Panc1 (cell line): ENCODE data around the gene U2SURP.

ENCODE experiments used
- POLR2AphosphoS5 ChIP-seq: IDR thresholded peaks from 2 replicates; pipeline ENCODE4 v1.6.1; 2012; ENCODE audit warnings: mild to moderate bottlenecking, low read depth, low read length, moderate library complexity
- TF ChIP-seq, protein P1 (sequence below): fragments of 450-650 bp; IDR thresholded peaks from 2 replicates; pipeline ENCODE4 v1.5.1; 2017; ENCODE audit warnings: mild to moderate bottlenecking

DNA sequence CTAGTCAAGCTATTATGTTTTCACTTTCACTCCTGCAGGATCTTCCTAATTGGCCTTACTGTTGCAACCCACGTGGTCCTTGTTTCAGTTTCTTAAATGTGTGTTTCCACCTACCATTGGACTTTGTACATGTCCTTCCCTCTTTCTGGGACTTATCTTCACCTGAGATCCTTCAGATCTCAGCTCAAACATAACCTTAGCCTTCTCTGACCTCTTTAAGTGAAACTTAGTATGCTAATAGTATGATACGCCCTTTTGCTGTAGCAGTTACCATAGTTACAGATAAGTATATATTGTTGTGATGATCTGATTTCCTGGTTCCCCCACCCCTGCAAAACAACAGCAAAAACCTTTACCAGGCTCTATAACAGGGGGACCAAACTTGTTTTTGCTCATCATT is 35.2 kb downstream of the U2SURP start:
- TF ChIP-seq, protein P1, sequence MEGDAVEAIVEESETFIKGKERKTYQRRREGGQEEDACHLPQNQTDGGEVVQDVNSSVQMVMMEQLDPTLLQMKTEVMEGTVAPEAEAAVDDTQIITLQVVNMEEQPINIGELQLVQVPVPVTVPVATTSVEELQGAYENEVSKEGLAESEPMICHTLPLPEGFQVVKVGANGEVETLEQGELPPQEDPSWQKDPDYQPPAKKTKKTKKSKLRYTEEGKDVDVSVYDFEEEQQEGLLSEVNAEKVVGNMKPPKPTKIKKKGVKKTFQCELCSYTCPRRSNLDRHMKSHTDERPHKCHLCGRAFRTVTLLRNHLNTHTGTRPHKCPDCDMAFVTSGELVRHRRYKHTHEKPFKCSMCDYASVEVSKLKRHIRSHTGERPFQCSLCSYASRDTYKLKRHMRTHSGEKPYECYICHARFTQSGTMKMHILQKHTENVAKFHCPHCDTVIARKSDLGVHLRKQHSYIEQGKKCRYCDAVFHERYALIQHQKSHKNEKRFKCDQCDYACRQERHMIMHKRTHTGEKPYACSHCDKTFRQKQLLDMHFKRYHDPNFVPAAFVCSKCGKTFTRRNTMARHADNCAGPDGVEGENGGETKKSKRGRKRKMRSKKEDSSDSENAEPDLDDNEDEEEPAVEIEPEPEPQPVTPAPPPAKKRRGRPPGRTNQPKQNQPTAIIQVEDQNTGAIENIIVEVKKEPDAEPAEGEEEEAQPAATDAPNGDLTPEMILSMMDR, result no peak
- no peak for TF ChIP-seq POLR2AphosphoS5
